Measurements from ENCODE around the gene ASPSCR1. TPM values are rescaled to one million over a fixed set of nuclear protein-coding genes. Genes with fewer than 3 reads are reported as not detected.

ASPSCR1 gene
- total RNA-seq, 4 donors from 2014 or later, result 10.1 to 21.0 (median 17.1) TPM

GRCh38 chr17:82014432-82014831 lies 37.0 kb downstream of the ASPSCR1 start:
- H3K27me3 ChIP-seq, result no peaks in the 10 kb centered on the region
- peak in 2 of 6 experiments; percentile 25 to 48 for TF ChIP-seq CTCF (IDR thresholded peaks at IDR 0.05)
- TF ChIP-seq POLR2A (IDR thresholded peaks at IDR 0.05), result no peak
- H3K27ac ChIP-seq, result no peak overlapping the region
- H3K4me3 ChIP-seq, result no peak overlapping the region
- no peaks in the 10 kb centered on the region for H3K9me3 ChIP-seq
- 89% methylated on average over 5 of the region's 23 CpGs; no CpG with 5 or more reads in 1 of the 2 donors for WGBS, 2 donors
- intact Hi-C loops (cut with DNase I), result no loop called here
- no peak for DNase-seq
- peaks cover 6 to 38% (median 9%) of the 10 kb centered on the region in 3 donors for H3K4me1 ChIP-seq
- peaks cover 0 to 49% (median 4%) of the 10 kb centered on the region in 3 donors for H3K36me3 ChIP-seq

GRCh38 chr17:82014971-82015310 lies 37.5 kb downstream of the ASPSCR1 start:
- no peak for DNase-seq
- H3K27me3 ChIP-seq, result no peaks in the 10 kb centered on the region
- peaks cover 0 to 44% (median 4%) of the 10 kb centered on the region in 3 donors for H3K36me3 ChIP-seq
- H3K4me1 ChIP-seq, result peaks cover 6 to 43% (median 9%) of the 10 kb centered on the region in 3 donors
- intact Hi-C loops (cut with DNase I), result no loop called here
- no peak overlapping the region for H3K27ac ChIP-seq
- no peaks in the 10 kb centered on the region for H3K9me3 ChIP-seq
- 88 to 94% methylated on average over 3 to 4 of the region's 13 CpGs for WGBS, 2 donors
- TF ChIP-seq CTCF (IDR thresholded peaks at IDR 0.05) (no peak), POLR2A (IDR thresholded peaks at IDR 0.05) (no peak)
- H3K4me3 ChIP-seq, result no peak overlapping the region

- 74 to 79% methylated on average over 8 to 16 of the region's 24 CpGs for WGBS, 2 donors
- intact Hi-C loops (cut with DNase I), result no loop called here
These were observed 38.0 kb downstream of the ASPSCR1 start for GRCh38 chr17:82015311-82015971.

GRCh38 chr17:82016061-82016874 lies 38.8 kb downstream of the ASPSCR1 start:
- Histone ChIP-seq H3K4me1 (peaks cover 10 to 56% (median 15%) of the 10 kb centered on the region in 3 donors), H3K4me3 (no peak overlapping the region), H3K27me3 (no peaks in the 10 kb centered on the region), H3K27ac (no peak overlapping the region), H3K9me3 (no peaks in the 10 kb centered on the region), H3K36me3 (peaks cover 0 to 34% (median 4%) of the 10 kb centered on the region in 3 donors)
- DNase-seq, result no peak
- intact Hi-C loops (cut with DNase I), result no loop called here
- 60 to 74% methylated on average over 1 to 3 of the region's 28 CpGs for whole genome bisulfite sequencing, 2 donors
- TF ChIP-seq CTCF (IDR thresholded peaks at IDR 0.05), result no peak
- no peak for TF ChIP-seq POLR2A (IDR thresholded peaks at IDR 0.05)

More at GRCh38 chr17:82015311-82015971, 38.0 kb downstream of the ASPSCR1 start:
- no peaks in the 10 kb centered on the region for H3K9me3 ChIP-seq
- H3K36me3 ChIP-seq, result peaks cover 0 to 42% (median 4%) of the 10 kb centered on the region in 3 donors
- H3K27me3 ChIP-seq, result no peaks in the 10 kb centered on the region
- no peak for TF ChIP-seq POLR2A (IDR thresholded peaks at IDR 0.05)
- TF ChIP-seq CTCF (IDR thresholded peaks at IDR 0.05), result no peak
- no peak for DNase-seq
- H3K4me3 ChIP-seq, result no peak overlapping the region
- H3K27ac ChIP-seq, result no peak overlapping the region
- peaks cover 6 to 48% (median 9%) of the 10 kb centered on the region in 3 donors for H3K4me1 ChIP-seq

- Histone ChIP-seq H3K27ac (no peak overlapping the region), H3K27me3 (no peaks in the 10 kb centered on the region), H3K4me3 (no peak overlapping the region), H3K4me1 (peaks cover 17 to 62% (median 22%) of the 10 kb centered on the region in 3 donors), H3K36me3 (peaks cover 0 to 27% (median 4%) of the 10 kb centered on the region in 3 donors), H3K9me3 (no peaks in the 10 kb centered on the region)
- TF ChIP-seq CTCF (IDR thresholded peaks at IDR 0.05), result no peak
- no peak for TF ChIP-seq POLR2A (IDR thresholded peaks at IDR 0.05)
- intact Hi-C loops (cut with DNase I), result no loop called here
- no peak for DNase-seq
- WGBS, 2 donors, result 92 to 100% methylated on average over 1 to 6 of the region's 24 CpGs
These were observed 39.5 kb downstream of the ASPSCR1 start for GRCh38 chr17:82016875-82017459.

All from esophagus squamous epithelium (tissue), 5 donors.